Measurements from ENCODE around the gene PTPRN.

The PTPRN gene

DNA sequence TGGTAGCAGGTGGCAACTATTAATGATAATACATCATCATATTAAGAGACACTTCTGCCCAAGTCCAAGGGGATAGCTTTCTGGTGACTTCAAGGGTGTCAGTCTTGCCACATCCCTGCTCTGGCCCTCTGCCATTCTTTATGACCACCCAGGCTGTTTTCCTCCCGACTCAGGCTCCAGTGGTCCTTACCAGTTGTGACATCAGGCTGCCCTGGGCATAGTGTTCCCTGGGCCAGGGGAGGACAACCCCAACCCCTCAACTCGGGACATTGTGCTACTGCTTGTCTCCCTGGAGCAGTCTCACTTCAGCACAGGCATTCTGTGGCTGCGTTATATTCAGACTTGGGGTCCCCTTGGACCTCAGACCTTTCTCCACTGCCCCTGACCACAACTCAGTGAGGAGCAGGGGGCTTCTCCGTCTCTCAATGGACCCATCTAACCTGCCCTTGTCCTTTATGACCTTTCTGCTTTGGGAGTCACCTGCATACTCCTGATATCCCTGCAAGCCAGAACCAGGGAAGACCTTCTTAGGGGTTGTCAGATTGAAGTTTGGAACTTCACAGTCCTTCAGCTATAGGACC is 17.2 kb downstream of the PTPRN start:
- no peaks in the 10 kb centered on the region for H3K79me2 ChIP-seq (ENCODE audit: insufficient read depth, low read depth)
- H3K9ac ChIP-seq = no peak overlapping the region
- no peak overlapping the region for H2AFZ ChIP-seq (ENCODE audit: low read depth)
- no peaks in the 10 kb centered on the region for H3K36me3 ChIP-seq (ENCODE audit: insufficient read depth)
- no peaks in the 10 kb centered on the region for H4K20me1 ChIP-seq (ENCODE audit: insufficient read depth)
- TF ChIP-seq, protein P1, sequence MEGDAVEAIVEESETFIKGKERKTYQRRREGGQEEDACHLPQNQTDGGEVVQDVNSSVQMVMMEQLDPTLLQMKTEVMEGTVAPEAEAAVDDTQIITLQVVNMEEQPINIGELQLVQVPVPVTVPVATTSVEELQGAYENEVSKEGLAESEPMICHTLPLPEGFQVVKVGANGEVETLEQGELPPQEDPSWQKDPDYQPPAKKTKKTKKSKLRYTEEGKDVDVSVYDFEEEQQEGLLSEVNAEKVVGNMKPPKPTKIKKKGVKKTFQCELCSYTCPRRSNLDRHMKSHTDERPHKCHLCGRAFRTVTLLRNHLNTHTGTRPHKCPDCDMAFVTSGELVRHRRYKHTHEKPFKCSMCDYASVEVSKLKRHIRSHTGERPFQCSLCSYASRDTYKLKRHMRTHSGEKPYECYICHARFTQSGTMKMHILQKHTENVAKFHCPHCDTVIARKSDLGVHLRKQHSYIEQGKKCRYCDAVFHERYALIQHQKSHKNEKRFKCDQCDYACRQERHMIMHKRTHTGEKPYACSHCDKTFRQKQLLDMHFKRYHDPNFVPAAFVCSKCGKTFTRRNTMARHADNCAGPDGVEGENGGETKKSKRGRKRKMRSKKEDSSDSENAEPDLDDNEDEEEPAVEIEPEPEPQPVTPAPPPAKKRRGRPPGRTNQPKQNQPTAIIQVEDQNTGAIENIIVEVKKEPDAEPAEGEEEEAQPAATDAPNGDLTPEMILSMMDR (conservative IDR thresholded peaks at IDR 0.05; ENCODE audit: low read depth, low read length) = no peak
- H3K4me1 ChIP-seq (ENCODE audit: low read depth, poor library complexity, severe bottlenecking) = peaks cover 7% of the 10 kb centered on the region
- H3K4me2 ChIP-seq = no peak overlapping the region
- no peak overlapping the region for H3K27ac ChIP-seq
- H3K4me3 ChIP-seq (IDR thresholded peaks at IDR 0.05; ENCODE audit: insufficient read depth, low read depth, low read length) = no peak overlapping the region
- peaks cover 15% of the 10 kb centered on the region; the same call in 1 of the 2 replicates for H3K27me3 ChIP-seq (ENCODE audit: insufficient read depth, low read depth)

DNA sequence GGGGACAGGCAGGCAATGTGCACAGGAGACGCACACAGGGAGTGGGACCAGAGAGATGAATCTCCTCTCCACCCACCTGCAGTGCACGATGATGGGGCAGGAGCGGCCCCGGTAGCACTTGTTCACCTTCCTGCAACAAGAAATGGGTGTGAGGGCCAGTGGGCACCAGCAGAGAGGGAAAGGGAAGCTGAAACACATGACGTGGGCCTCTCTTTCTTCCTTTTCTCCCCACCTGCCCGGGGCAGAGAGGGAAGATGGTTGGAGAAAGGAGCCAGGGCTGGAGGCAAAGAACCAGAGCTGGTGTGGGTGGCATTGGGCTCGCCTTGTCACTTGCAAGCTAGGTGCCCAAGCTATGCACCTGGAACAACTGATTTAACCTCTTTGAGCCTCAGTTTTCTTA is 17.8 kb downstream of the PTPRN start:
- peaks cover 15% of the 10 kb centered on the region; the same call in 1 of the 2 replicates for H3K27me3 ChIP-seq (ENCODE audit: insufficient read depth, low read depth)
- TF ChIP-seq, protein P1 (conservative IDR thresholded peaks at IDR 0.05; ENCODE audit: low read depth, low read length) = no peak
- H3K4me3 ChIP-seq (IDR thresholded peaks at IDR 0.05; ENCODE audit: insufficient read depth, low read depth, low read length) = no peak overlapping the region
- H2AFZ ChIP-seq (ENCODE audit: low read depth) = no peak overlapping the region
- no peaks in the 10 kb centered on the region for H4K20me1 ChIP-seq (ENCODE audit: insufficient read depth)
- H3K27ac ChIP-seq = no peak overlapping the region
- no peak overlapping the region for H3K4me2 ChIP-seq
- no peaks in the 10 kb centered on the region for H3K79me2 ChIP-seq (ENCODE audit: insufficient read depth, low read depth)
- no peak overlapping the region for H3K9ac ChIP-seq
- peaks cover 7% of the 10 kb centered on the region for H3K4me1 ChIP-seq (ENCODE audit: low read depth, poor library complexity, severe bottlenecking)
- H3K36me3 ChIP-seq (ENCODE audit: insufficient read depth) = no peaks in the 10 kb centered on the region

DNA sequence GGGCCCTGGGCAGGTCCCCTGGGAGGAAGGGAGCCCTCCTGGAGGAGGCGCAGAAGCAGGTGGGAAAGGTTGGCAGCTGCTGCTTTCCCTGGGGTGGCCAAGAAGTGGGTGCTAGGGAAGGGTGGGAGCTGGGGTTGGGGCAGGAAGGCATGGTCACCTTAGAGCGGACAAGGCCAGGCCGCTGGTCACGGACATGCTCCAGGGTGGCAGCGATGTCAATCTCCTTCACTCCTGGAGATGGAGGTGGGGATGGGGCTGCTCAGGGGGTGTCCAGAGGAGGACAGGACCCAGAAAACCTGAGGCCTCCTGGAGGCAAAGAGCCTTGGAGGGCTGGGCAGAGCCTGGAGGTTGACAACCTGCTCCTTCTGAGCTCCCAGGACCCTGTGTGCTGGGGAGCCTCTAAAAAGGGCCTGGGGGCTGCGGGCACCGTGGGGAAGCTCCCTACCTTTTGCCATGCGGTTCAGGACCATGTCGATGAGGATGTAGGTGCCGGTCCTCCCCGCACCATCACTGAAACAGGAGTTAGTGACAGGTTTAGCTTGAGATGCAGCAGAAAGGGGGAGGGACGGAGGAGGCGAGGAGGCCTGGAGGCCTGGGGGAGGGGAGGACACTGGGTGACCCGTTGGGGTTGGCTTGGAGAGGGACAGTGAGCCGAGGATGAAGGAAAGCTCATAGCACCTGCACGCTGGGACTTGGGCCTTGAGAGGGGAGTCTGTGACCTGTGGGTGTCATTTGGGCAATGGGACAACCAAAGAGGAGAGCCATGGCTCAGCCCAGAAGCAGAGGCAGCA is 18.6 kb downstream of the PTPRN start:
- Histone ChIP-seq H3K4me1 (ENCODE audit: low read depth, poor library complexity, severe bottlenecking) (peaks cover 7% of the 10 kb centered on the region), H3K4me2 (no peak overlapping the region), H3K9ac (no peak overlapping the region), H3K79me2 (ENCODE audit: insufficient read depth, low read depth) (no peaks in the 10 kb centered on the region), H3K36me3 (ENCODE audit: insufficient read depth) (no peaks in the 10 kb centered on the region), H3K4me3 (IDR thresholded peaks at IDR 0.05; ENCODE audit: insufficient read depth, low read depth, low read length) (no peak overlapping the region), H2AFZ (ENCODE audit: low read depth) (no peak overlapping the region), H4K20me1 (ENCODE audit: insufficient read depth) (no peaks in the 10 kb centered on the region), H3K27ac (no peak overlapping the region), H3K27me3 (ENCODE audit: insufficient read depth, low read depth) (peaks cover 15% of the 10 kb centered on the region; the same call in 1 of the 2 replicates)
- TF ChIP-seq, protein P1 (conservative IDR thresholded peaks at IDR 0.05; ENCODE audit: low read depth, low read length) = no peak

DNA sequence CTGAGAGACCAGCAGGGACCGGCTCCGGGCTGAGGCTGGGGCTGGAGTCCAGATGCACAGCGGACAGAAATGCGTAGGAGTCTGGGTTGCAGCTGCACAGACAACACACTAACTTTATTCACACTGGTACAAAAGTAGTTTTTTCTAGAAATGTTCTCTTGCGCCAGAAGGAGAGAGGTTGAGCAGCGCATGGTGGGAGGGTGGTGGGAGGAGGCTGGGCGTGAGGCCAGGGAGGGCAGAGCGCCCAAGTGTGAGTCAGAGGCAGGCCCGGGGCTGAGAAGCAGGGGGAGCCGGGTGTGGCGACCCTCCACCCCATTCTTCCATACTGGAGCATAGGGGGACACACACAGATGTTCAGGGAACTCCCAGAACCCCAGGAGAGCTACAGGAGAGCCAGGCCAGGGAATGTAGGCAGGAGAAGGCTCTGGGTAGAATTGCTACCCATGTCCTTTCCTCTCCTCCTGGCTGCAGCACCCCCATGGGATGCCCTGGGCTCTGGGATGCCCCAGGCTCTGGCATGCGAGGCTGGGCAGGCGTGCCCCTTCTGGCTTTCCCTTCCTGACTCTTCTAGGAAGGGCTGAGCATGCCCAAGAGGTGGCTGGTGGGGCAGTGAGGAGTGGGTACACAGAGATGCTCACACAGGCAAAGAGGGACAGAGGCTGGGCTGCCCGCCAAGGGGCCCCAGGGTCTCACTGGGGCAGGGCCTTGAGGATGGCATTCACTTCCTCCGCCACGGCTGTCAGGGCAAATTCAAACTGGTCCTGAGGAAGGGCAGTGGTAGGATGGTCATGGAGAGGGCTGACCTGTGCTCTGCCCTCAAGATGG is 19.5 kb downstream of the PTPRN start:
- H3K4me3 ChIP-seq (IDR thresholded peaks at IDR 0.05; ENCODE audit: insufficient read depth, low read depth, low read length) = no peak overlapping the region
- H2AFZ ChIP-seq (ENCODE audit: low read depth) = no peak overlapping the region
- H3K4me2 ChIP-seq = no peak overlapping the region
- H3K9ac ChIP-seq = no peak overlapping the region
- no peaks in the 10 kb centered on the region for H3K79me2 ChIP-seq (ENCODE audit: insufficient read depth, low read depth)
- no peaks in the 10 kb centered on the region for H3K36me3 ChIP-seq (ENCODE audit: insufficient read depth)
- peaks cover 9% of the 10 kb centered on the region; the same call in 1 of the 2 replicates for H3K27me3 ChIP-seq (ENCODE audit: insufficient read depth, low read depth)
- no peaks in the 10 kb centered on the region for H4K20me1 ChIP-seq (ENCODE audit: insufficient read depth)
- no peak overlapping the region for H3K27ac ChIP-seq
- H3K4me1 ChIP-seq (ENCODE audit: low read depth, poor library complexity, severe bottlenecking) = no peaks in the 10 kb centered on the region
- TF ChIP-seq, protein P1 (conservative IDR thresholded peaks at IDR 0.05; ENCODE audit: low read depth, low read length) = no peak

All from KMS-11 (cell line).